ENCODE measurements around the gene SYP. TPM values are rescaled to one million over a fixed set of nuclear protein-coding genes. Genes with fewer than 3 reads are reported as not detected.

SYP gene
- polyA plus RNA-seq, 4 donors = 2.1 to 3.4 (median 2.9) TPM

GRCh38 chrX:49221868-49222267, 21.9 kb upstream of the SYP start:
- DNase-seq (ENCODE audit: low read depth in 4 of 4, low spot score in 2 of 4) = no peak

GRCh38 chrX:49220100-49220499, 20.1 kb upstream of the SYP start:
- DNase-seq (ENCODE audit: low read depth in 4 of 4, low spot score in 2 of 4) = no peak

GRCh38 chrX:49214996-49215526, 15.1 kb upstream of the SYP start:
- no peak for DNase-seq (ENCODE audit: low read depth in 4 of 4, low spot score in 2 of 4)

- no peak for DNase-seq (ENCODE audit: low read depth in 4 of 4, low spot score in 2 of 4)
Measured at GRCh38 chrX:49214416-49214815, 14.4 kb upstream of the SYP start.

- DNase-seq (ENCODE audit: low read depth in 4 of 4, low spot score in 2 of 4) = no peak
Measured at GRCh38 chrX:49212861-49213260, 12.9 kb upstream of the SYP start.

- no peak for DNase-seq (ENCODE audit: low read depth in 4 of 4, low spot score in 2 of 4)
Measured at GRCh38 chrX:49212209-49212608, 12.2 kb upstream of the SYP start.

GRCh38 chrX:49211074-49211473, 11.1 kb upstream of the SYP start:
- DNase-seq (ENCODE audit: low read depth in 4 of 4, low spot score in 2 of 4) = no peak

- DNase-seq (ENCODE audit: low read depth in 4 of 4, low spot score in 2 of 4) = no peak
Measured at GRCh38 chrX:49210406-49210805, 10.4 kb upstream of the SYP start.

GRCh38 chrX:49209434-49210251, 9.7 kb upstream of the SYP start:
- DNase-seq (ENCODE audit: low read depth in 4 of 4, low spot score in 2 of 4) = no peak

GRCh38 chrX:49208399-49208798, 8.4 kb upstream of the SYP start:
- no peak for DNase-seq (ENCODE audit: low read depth in 4 of 4, low spot score in 2 of 4)

GRCh38 chrX:49206543-49206942, 6.5 kb upstream of the SYP start:
- DNase-seq (ENCODE audit: low read depth in 4 of 4, low spot score in 2 of 4) = no peak

- no peak for DNase-seq (ENCODE audit: low read depth in 4 of 4, low spot score in 2 of 4)
Measured at GRCh38 chrX:49205443-49205842, 5.5 kb upstream of the SYP start.

GRCh38 chrX:49204709-49205108, 4.7 kb upstream of the SYP start:
- DNase-seq (ENCODE audit: low read depth in 4 of 4, low spot score in 2 of 4) = no peak

- no peak for DNase-seq (ENCODE audit: low read depth in 4 of 4, low spot score in 2 of 4)
Measured at GRCh38 chrX:49204017-49204416, 4.0 kb upstream of the SYP start.

- DNase-seq (ENCODE audit: low read depth in 4 of 4, low spot score in 2 of 4) = no peak
Measured at GRCh38 chrX:49203536-49203935, 3.5 kb upstream of the SYP start.

GRCh38 chrX:49202022-49202421, 2.0 kb upstream of the SYP start:
- DNase-seq (ENCODE audit: low read depth in 4 of 4, low spot score in 2 of 4) = no peak

GRCh38 chrX:49199315-49199595, 738 bp downstream of the SYP start:
- DNase-seq (ENCODE audit: low read depth in 4 of 4, low spot score in 2 of 4) = no peak

- DNase-seq (ENCODE audit: low read depth in 4 of 4, low spot score in 2 of 4) = no peak
Measured at GRCh38 chrX:49198540-49199314, 1.3 kb downstream of the SYP start.

GRCh38 chrX:49197543-49198087, 2.4 kb downstream of the SYP start:
- no peak for DNase-seq (ENCODE audit: low read depth in 4 of 4, low spot score in 2 of 4)

GRCh38 chrX:49193542-49193964, 6.4 kb downstream of the SYP start:
- DNase-seq (ENCODE audit: low read depth in 4 of 4, low spot score in 2 of 4) = no peak

- DNase-seq (ENCODE audit: low read depth in 4 of 4, low spot score in 2 of 4) = no peak
Measured at GRCh38 chrX:49192722-49193328, 7.2 kb downstream of the SYP start.

All from left renal cortex interstitium (tissue), 4 donors.